ENCODE measurements around the gene STN1. TPM values are rescaled to one million over a fixed set of nuclear protein-coding genes. Genes with fewer than 3 reads are reported as not detected.

Gene STN1
- 33.0 and 37.9 TPM in 2 replicates for total RNA-seq (2014; rRNA removed)
- 18.6 TPM for polyA plus RNA-seq (2012)

- DNase-seq (ENCODE audit: low read depth), result peak; percentile 94
Observed at GRCh38 chr10:103918053-103918846, at the start of gene STN1. STN1 (minus strand) TSS chr10:103918184; CDS start chr10:103917594, 590 bp downstream.

GRCh38 chr10:103967448-103968071 is 49.6 kb upstream of the STN1 start:
- peak; percentile 26 for DNase-seq (ENCODE audit: low read depth)

- peak; percentile 82 for DNase-seq (ENCODE audit: low read depth)
Observed at GRCh38 chr10:103966671-103967447, 48.9 kb upstream of the STN1 start, which contains the start of gene SLK. SLK (plus strand) TSS chr10:103967140; CDS start chr10:103967746, 606 bp downstream.

GRCh38 chr10:103960103-103960502 is 42.1 kb upstream of the STN1 start:
- no peak for DNase-seq (ENCODE audit: low read depth)

- DNase-seq (ENCODE audit: low read depth), result peak; percentile 17
Observed at GRCh38 chr10:103958996-103959395, 41.0 kb upstream of the STN1 start.

GRCh38 chr10:103954543-103954942 is 36.6 kb upstream of the STN1 start:
- DNase-seq (ENCODE audit: low read depth), result no peak

- no peak for DNase-seq (ENCODE audit: low read depth)
Observed at GRCh38 chr10:103951942-103952341, 34.0 kb upstream of the STN1 start.

GRCh38 chr10:103951183-103951582 is 33.2 kb upstream of the STN1 start:
- no peak for DNase-seq (ENCODE audit: low read depth)

GRCh38 chr10:103949728-103950127 is 31.7 kb upstream of the STN1 start:
- DNase-seq (ENCODE audit: low read depth), result no peak

GRCh38 chr10:103947799-103948516 is 30.0 kb upstream of the STN1 start:
- no peak for DNase-seq (ENCODE audit: low read depth)

- no peak for DNase-seq (ENCODE audit: low read depth)
Observed at GRCh38 chr10:103942866-103943265, 24.9 kb upstream of the STN1 start.

GRCh38 chr10:103941801-103942200 is 23.8 kb upstream of the STN1 start:
- DNase-seq (ENCODE audit: low read depth), result no peak

GRCh38 chr10:103939522-103939921 is 21.5 kb upstream of the STN1 start:
- no peak for DNase-seq (ENCODE audit: low read depth)

GRCh38 chr10:103936022-103936421 is 18.0 kb upstream of the STN1 start:
- no peak for DNase-seq (ENCODE audit: low read depth)

GRCh38 chr10:103934308-103934707 is 16.3 kb upstream of the STN1 start:
- DNase-seq (ENCODE audit: low read depth), result no peak

- no peak for DNase-seq (ENCODE audit: low read depth)
Observed at GRCh38 chr10:103933557-103934121, 15.7 kb upstream of the STN1 start.

- DNase-seq (ENCODE audit: low read depth), result no peak
Observed at GRCh38 chr10:103932971-103933370, 15.0 kb upstream of the STN1 start.

- DNase-seq (ENCODE audit: low read depth), result no peak
Observed at GRCh38 chr10:103932271-103932670, 14.3 kb upstream of the STN1 start.

GRCh38 chr10:103931603-103932002 is 13.6 kb upstream of the STN1 start:
- DNase-seq (ENCODE audit: low read depth), result no peak

GRCh38 chr10:103930881-103931280 is 12.9 kb upstream of the STN1 start:
- no peak for DNase-seq (ENCODE audit: low read depth)

- DNase-seq (ENCODE audit: low read depth), result no peak
Observed at GRCh38 chr10:103930449-103930848, 12.5 kb upstream of the STN1 start.

Measured in LHCN-M2 (cell line).